Upper lobe of left lung (tissue), 4 donors: ENCODE results near the gene CTNNA1.

Experiments used
- CTCF ChIP-seq, 6 experiments: fragments of 450-650 bp in 4 of 6; fragments of 200-600 bp in 2 of 6; sonication (generic) in 2 of 6; IDR thresholded peaks; one replicate each; pipeline ENCODE4 v1.5.1; 2016 to 2019; ENCODE audit warnings: antibody characterized with exemption in 6 of 6
- POLR2A ChIP-seq, 4 donors: fragments of 450-650 bp; IDR thresholded peaks; one replicate each; pipeline ENCODE4 v1.5.1; 2016 to 2017; ENCODE audit warnings: antibody characterized with exemption in 4 of 4, mild to moderate bottlenecking in 2 of 4

- no peak for TF ChIP-seq CTCF (IDR thresholded peaks at IDR 0.05)
- no peak for TF ChIP-seq POLR2A (IDR thresholded peaks at IDR 0.05)
Observed at GRCh38 chr5:138755084-138755748, 2.0 kb downstream of the CTNNA1 start.
